ENCODE results near the gene MREG.

MREG gene

GRCh38 chr2:215906458-215906857, 106.9 kb downstream of the MREG start:
- no peak overlapping the region for H3K27ac ChIP-seq
- TF ChIP-seq CTCF (conservative IDR thresholded peaks at IDR 0.05) (no peak), ZFX (IDR thresholded peaks at IDR 0.05) (no peak)

- TF ChIP-seq ZFX (IDR thresholded peaks at IDR 0.05) (no peak), CTCF (conservative IDR thresholded peaks at IDR 0.05) (no peak)
- no peak overlapping the region for H3K27ac ChIP-seq
These were observed 107.7 kb downstream of the MREG start for GRCh38 chr2:215905691-215906090.

- no peak for TF ChIP-seq CTCF (conservative IDR thresholded peaks at IDR 0.05)
- no peak for TF ChIP-seq ZFX (IDR thresholded peaks at IDR 0.05)
- H3K27ac ChIP-seq, result no peak overlapping the region
These were observed 109.2 kb downstream of the MREG start for GRCh38 chr2:215904101-215904500.

- TF ChIP-seq CTCF (conservative IDR thresholded peaks at IDR 0.05) (no peak), ZFX (IDR thresholded peaks at IDR 0.05) (no peak)
- H3K27ac ChIP-seq, result no peak overlapping the region
These were observed 110.1 kb downstream of the MREG start for GRCh38 chr2:215903203-215903602.

- H3K27ac ChIP-seq, result no peak overlapping the region
- no peak for TF ChIP-seq ZFX (IDR thresholded peaks at IDR 0.05)
These were observed 111.6 kb downstream of the MREG start for GRCh38 chr2:215901796-215902195.

- TF ChIP-seq ZFX (IDR thresholded peaks at IDR 0.05) (no peak), CTCF (conservative IDR thresholded peaks at IDR 0.05) (no peak)
- H3K27ac ChIP-seq, result no peak overlapping the region
These were observed 112.5 kb downstream of the MREG start for GRCh38 chr2:215900843-215901242.

- no peak overlapping the region for H3K27ac ChIP-seq
- TF ChIP-seq CTCF (conservative IDR thresholded peaks at IDR 0.05), result no peak
- TF ChIP-seq ZFX (IDR thresholded peaks at IDR 0.05), result no peak
These were observed 113.1 kb downstream of the MREG start for GRCh38 chr2:215900203-215900611.

Data from C4-2B (cell line).